Kidney epithelial cell (primary cell): ENCODE data around the gene MYBPC2. TPM values are rescaled to one million over a fixed set of nuclear protein-coding genes. Genes with fewer than 3 reads are reported as not detected.

ENCODE experiments used
- DNase-seq: peaks from one replicate; pipeline ENCODE4 v3.0.0-alpha.2; 2010; ENCODE audit warnings: low read depth
- H3K27me3 ChIP-seq: 2 replicates; pipeline ENCODE4 v1.6.0; 2011; ENCODE audit warnings: low read length; ENCODE audit not compliant: control insufficient read depth, insufficient read depth
- H3K36me3 ChIP-seq: 2 replicates; pipeline ENCODE4 v1.5.1; 2011; ENCODE audit warnings: low read length; ENCODE audit not compliant: control insufficient read depth, insufficient read depth
- H3K4me3 ChIP-seq: 2 replicates; pipeline ENCODE4 v1.5.1; 2011; ENCODE audit warnings: low read depth, mild to moderate bottlenecking, control low read depth, low read length
- total RNA-seq: library from RNA; depleted of rRNA; stranded (reverse); fragments of >200 nt; gene quantifications from 2 replicates; pipeline ENCODE4 v1.2.3, GENCODE V29; 2015
- TF ChIP-seq, protein P1 (sequence below): IDR thresholded peaks from 2 replicates; pipeline ENCODE4 v1.5.1; 2011; ENCODE audit warnings: mild to moderate bottlenecking, moderate library complexity, low read length, control low read depth, inconsistent platforms; ENCODE audit not compliant: insufficient read depth, poor library complexity, severe bottlenecking

The MYBPC2 gene
- total RNA-seq, 1 donor from 2014 or later, result 0.21 TPM

DNA sequence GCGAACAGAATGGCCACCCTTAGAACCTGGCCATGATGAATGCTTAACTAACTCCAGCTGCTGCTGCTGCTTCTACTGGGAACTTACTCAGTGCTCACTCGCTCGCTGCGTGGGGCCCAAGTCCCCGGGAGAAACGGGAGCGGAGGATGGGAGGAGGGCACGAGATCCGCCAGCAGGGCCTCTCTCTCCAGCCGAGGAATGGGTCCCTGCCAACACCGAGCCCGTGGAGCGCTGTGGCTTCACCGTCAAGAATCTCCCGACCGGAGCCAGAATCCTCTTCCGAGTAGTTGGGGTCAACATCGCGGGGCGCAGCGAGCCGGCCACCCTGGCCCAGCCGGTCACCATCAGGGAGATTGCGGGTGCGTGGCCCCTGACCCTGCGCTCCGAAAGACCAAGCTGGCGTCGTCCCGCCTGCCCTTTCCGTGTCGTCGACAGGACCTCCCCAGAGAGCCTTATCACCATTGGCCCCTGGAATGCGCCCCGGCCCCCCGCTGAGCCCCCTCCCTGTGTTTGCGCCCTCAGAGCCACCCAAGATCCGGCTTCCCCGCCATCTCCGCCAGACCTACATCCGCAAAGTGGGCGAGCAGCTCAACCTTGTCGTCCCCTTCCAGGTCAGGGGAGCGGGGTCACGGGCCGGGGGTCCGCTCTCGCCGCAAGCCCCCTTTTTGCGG, 25.8 kb downstream of the MYBPC2 start:
- Histone ChIP-seq H3K36me3 (no peaks in the 10 kb centered on the region), H3K27me3 (peaks cover 13% of the 10 kb centered on the region), H3K4me3 (no peak overlapping the region)
- TF ChIP-seq, protein P1, sequence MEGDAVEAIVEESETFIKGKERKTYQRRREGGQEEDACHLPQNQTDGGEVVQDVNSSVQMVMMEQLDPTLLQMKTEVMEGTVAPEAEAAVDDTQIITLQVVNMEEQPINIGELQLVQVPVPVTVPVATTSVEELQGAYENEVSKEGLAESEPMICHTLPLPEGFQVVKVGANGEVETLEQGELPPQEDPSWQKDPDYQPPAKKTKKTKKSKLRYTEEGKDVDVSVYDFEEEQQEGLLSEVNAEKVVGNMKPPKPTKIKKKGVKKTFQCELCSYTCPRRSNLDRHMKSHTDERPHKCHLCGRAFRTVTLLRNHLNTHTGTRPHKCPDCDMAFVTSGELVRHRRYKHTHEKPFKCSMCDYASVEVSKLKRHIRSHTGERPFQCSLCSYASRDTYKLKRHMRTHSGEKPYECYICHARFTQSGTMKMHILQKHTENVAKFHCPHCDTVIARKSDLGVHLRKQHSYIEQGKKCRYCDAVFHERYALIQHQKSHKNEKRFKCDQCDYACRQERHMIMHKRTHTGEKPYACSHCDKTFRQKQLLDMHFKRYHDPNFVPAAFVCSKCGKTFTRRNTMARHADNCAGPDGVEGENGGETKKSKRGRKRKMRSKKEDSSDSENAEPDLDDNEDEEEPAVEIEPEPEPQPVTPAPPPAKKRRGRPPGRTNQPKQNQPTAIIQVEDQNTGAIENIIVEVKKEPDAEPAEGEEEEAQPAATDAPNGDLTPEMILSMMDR, result no peak
- no peak for DNase-seq

DNA sequence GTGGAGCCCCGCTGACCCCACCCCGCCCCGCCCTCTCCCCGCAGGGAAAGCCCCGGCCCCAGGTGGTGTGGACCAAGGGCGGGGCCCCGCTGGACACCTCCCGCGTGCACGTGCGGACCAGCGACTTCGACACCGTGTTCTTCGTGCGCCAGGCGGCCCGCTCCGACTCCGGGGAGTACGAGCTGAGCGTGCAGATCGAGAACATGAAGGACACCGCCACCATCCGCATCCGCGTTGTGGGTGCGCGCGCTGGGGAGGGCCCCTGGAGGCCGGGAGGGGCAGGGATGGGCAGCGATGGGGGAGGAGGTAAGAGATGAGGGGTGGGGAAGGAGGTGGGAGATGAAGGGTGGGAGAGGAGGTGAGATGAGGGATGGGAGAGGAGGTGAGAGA, 26.4 kb downstream of the MYBPC2 start:
- no peaks in the 10 kb centered on the region for H3K36me3 ChIP-seq
- DNase-seq, result no peak
- TF ChIP-seq, protein P1, result no peak

DNA sequence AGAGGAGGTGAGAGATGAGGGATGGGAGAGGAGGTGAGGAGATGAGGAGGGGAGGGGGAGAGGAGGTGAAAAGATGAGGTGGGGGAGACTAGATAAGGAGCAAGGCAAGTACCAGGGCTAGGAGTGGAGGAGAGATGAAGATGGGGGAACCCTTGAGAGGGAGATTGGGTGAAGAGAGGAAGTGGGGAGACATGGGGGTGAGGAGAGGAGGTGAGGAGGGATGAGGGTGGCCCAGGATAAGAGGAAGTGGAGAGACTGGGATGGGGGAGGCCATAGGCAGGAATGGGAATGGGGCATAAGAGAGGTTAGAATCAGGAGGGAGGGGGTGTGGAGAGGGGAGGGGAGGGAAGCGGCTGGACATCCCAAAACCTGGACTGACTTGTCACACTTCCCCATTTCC, 26.9 kb downstream of the MYBPC2 start:
- TF ChIP-seq, protein P1, result no peak
- no peak for DNase-seq
- Histone ChIP-seq H3K27me3 (peaks cover 13% of the 10 kb centered on the region), H3K4me3 (no peak overlapping the region), H3K36me3 (no peaks in the 10 kb centered on the region)

More for the DNA sequence above, 26.4 kb downstream of the MYBPC2 start:
- H3K4me3 ChIP-seq, result no peak overlapping the region
- H3K27me3 ChIP-seq, result peaks cover 13% of the 10 kb centered on the region

DNA sequence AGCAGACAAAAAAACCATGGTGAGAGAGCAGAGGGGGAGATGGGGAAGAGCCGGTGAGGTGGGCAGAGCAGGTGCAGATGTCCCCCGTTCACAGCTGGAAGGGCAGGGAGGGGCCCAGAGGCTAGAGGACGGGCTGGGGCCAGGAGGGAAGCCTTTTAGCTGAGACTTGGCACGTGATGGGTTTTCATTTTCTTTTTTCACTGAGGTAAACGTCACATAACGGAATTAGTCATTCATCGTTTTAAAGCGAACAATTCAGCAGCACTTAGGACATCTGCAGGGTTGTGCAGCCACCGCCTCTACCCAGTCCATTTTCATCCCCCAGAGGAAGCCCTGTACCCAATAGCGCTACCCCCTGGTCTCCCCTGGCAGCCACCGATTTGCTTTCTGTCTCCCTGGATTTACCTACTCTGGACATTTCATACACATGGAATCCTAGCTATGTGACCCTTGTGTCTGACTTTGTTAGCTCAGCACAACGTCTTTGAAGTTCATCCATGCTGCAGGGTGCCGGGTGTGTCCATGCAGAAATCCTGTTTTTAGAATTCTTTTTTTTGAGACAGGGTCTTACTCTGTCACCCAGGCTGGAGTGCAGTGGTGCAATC, 27.6 kb downstream of the MYBPC2 start:
- peak; percentile 64 for DNase-seq
- H3K27me3 ChIP-seq, result peaks cover 16% of the 10 kb centered on the region
- no peaks in the 10 kb centered on the region for H3K36me3 ChIP-seq
- TF ChIP-seq, protein P1, result peak; percentile 51
- H3K4me3 ChIP-seq, result no peak overlapping the region

DNA sequence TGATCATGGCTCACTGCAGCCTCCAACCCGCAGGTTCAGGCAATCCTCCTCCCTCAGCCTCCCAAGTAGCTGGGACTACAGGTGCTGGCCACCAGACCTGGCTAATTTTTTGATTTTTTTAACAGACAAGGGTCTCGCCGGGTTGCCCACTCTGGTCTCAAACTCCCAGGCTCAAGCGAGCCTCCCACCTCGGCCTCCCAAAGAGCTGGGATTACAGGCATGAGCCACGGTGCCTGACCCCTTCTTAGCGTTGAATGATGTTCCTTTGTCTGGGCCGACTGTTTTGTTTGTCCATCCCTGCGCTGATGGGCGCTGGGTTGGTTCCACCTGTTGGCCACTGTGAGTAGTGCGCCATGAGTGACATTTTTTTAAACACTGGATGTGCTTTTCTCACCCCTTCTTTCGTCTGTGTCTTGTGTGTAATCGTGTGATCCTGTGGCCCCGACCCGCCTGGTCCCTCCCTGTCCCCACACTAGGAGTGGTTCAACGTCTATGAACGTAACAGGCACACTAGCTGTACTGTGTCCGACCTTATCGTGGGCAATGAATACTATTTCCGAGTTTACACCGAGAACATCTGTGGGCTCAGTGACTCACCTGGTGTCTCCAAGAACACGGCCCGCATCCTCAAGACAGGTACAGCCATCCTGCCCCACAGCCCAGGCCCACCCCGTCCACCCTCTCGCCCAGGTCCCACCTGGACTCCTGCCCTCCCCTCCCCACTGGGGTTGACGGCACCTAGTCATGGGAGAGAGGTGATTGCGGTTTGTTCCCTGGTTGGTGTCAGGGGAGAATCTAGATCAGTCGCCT, 28.6 kb downstream of the MYBPC2 start:
- Histone ChIP-seq H3K27me3 (peaks cover 17% of the 10 kb centered on the region), H3K4me3 (no peak overlapping the region), H3K36me3 (no peaks in the 10 kb centered on the region)
- DNase-seq, result no peak
- TF ChIP-seq, protein P1, result peak; percentile 78
